HG03378 (cell line): ENCODE data around the gene RASGRF2.

ENCODE experiments used
- ATAC-seq: cut with Tn5 transposase; IDR thresholded peaks from one replicate; pipeline ENCODE4 v1.9.1; 2021; ENCODE audit warnings: mild to moderate bottlenecking, moderate library complexity; ENCODE audit not compliant: unreplicated experiment

Gene RASGRF2

DNA sequence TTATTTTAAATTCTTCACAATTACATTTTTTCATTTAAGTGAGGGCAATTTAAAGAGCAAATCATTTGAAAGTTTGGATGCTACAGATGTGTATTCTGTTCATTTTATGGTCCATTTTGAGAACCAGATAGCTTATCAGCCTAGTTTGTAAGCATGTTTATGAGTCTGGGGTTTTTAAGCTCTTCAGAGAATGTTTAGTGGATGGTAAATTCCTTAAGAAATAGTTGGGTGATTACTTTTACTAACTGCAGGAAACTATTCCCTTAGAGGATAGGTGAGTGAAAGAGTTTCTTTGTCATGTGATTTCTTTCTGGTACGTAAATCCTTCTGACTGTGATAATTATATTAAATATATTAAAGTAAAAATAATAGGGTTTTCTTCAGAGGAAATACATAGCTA, 17.6 kb downstream of the RASGRF2 start:
- ATAC-seq, result no peak

DNA sequence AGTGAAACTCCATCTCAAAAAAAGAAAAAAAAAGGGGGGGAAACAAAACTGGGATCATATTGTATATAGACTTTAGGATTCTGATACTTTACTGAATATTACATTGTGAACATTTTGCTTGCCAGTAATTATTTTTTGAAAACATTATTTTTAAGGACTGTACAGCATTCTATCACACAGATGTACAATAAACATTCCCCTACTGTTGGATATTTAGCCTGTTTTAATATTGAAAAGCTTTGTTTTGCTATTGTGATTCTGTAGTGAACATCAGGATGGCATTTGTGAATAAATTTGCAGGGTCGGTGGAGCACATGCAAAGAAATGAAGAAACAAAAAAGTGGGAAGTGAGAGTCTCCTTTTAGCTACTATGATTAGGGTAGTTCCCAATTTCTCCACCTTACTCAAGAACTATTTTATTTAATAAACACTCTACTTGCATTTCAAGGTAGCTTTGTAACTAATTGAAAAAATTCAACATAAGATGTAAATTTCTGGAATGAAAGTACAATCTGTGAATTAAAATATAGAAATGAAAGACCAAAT, 18.7 kb downstream of the RASGRF2 start:
- no peak for ATAC-seq

DNA sequence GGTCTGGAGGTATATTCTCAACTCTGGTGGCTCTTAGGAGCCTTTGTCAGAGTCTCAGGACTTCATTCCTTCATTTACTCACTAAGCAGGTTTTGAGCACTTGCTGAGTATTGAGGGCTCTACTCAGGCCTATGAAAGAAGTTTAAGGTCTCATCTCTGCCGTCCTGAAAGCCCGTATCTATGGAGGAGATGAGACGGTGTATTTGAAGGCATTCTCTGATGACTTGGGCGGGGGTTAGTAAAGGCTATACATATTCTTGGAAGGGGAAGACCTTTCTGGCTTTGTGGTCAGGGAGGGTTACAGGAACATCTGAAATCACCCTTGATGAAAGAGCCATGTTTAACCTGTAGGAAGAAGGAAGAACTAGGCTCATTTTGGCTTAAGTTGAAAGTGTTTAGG, 21.9 kb downstream of the RASGRF2 start:
- no peak for ATAC-seq

DNA sequence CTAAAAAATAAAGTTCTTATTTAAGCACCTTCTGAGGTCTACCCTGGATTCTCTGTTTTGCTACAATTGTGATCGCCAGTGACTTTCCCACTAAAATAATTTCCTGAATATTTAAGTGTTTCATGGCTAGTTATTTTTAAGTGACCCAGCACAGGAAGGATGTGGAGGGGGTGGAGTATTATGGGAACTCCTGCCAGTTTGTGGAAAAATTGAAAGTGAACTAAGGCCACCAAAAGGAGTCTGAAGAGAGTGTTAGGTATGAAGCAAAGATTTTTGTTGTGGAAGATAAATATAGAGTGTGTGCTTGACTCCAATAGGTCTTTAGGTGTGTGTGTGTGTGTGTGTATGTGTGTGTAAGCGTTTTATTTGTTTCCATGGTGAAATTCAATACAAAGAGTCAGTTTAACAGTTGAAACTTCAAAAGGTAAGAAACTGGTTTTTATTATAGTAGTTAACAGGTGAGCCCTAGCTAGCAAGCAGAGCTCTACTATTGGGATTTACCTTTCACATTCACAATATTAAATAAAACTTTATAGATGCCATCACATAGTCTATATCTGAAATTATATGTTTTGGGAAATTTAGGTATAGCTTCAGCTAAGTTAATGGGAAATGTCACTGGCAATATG, 25.6 kb downstream of the RASGRF2 start:
- ATAC-seq, result no peak

DNA sequence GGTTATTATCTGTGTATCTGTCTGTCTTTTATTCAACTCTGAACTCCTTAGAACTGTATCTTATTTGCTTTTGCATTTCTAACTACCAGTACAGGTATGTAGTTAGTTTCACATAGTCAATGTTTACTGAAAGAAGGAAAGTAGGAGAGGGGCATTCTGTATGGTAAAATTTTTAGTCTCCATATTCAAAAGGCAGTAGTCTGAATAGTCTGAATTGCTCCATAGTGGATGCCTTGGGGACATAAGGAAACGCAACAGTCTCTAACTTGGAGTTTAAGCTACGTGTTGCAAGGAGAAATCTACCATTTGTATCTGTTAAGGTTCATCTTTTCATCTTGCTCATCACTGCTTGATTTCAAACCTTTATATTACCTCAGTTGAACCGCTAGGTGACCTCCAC, 26.2 kb downstream of the RASGRF2 start:
- ATAC-seq, result no peak

DNA sequence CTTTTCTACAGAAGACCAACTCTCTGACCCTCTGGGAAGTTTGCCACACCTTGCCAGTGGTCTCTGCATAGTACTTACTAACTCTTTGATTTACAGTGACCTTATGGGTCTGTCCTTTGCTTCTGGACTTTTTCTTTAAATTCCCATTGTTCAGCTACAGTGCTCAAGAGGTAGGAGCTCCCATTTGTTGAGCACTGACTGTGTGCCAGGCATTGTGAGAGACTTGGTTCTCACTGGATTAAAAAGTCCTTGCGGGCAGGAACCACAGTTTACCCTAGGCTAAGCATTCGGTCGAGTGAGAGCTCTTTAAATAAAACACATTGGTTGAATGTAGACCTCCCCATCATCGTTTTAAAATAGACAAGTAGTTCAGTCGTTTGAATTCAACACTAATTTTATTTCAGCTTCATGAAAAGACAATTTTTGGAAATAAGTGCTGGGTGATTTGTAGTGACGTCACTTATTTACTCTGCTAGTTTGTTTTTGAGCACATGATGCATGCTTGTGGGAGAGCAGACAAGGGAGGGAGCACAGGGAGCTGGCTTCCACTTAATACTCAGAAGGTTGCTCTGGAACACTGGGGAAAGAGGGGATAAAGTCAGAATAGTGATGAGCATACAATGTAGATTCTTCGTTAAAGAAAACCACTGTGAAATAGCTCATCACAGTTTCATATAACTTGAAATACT, 27.1 kb downstream of the RASGRF2 start:
- ATAC-seq, result no peak

DNA sequence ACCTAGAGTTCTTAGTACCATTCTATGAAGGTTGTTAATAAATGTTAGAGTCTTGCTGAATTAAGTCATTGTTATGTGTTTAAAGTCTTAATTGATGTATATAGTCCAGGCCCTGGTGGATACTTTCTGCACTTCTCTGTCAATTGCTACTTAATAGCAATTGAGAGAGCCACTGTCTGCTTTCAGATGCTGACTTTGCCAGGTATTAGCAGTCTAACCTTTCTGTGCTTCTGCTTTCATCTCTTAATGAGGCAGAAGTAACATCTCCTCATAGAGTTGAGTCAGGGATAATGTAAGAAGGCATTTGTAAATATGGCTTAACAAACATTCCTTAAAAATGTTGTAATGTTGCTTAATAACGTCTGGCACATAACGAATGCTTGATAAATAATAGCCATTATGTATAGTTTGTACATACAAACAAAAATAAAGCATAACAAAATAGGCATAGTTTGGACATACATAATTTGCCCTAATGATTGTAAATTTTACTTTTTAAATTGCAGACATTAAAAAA, 28.3 kb downstream of the RASGRF2 start:
- ATAC-seq, result no peak

DNA sequence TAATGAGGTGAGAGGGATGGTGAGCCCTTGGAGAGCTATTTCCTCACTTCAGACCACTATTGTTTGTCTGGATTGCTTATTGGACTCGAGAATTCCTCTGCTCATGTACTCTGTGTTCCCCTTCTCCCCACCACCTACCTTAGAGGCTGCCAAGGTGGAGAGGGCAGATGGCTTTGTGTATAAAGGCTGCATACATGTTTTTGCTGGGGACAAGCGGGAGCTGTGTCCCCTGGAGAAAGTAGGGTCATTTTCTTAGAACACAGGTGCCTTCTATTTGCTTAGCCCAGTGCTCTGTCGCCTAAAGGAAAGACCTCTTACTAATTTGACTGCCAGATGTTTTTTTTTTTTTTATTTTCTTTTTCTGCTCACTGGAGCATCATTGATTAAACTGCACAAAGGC, 29.7 kb downstream of the RASGRF2 start:
- no peak for ATAC-seq

DNA sequence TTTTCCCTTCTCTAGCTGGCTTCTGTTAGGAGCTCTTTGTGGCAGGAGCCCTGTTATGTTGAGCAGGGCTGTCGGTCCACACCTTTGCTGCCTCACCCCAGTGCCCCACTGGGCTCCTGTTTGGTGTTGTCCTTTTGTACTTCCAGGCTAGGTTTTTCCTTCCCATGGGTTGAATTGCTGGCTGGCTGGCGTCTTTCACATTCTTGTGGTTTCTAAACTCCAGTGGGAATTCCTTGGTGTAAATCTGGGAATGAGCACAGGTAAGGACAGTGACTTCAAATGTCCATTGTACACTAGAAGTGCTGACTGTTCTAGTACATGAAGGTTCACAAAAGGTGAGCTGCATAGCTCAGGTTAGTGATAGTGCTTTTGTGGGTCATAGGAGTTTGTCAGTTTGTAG, 30.4 kb downstream of the RASGRF2 start:
- no peak for ATAC-seq

DNA sequence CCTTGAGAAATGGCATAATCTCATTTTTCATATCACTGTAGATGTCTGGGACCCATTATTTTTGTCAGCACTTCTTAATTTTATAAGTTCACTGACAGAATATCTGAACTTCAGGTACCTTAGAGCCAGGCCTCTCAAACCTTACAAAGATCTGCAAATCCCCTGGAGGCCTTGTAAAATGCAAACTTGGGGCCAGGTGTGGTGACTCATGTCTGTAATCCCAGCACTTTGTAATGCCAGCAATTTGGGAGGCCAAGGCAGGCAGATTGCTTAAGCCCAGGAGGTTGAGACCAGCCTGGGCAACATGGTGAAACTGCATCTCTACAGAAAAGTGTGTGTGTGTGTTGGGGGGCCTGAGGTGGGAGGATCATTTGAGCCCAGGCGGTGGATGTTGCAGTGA, 30.8 kb downstream of the RASGRF2 start:
- ATAC-seq, result no peak

DNA sequence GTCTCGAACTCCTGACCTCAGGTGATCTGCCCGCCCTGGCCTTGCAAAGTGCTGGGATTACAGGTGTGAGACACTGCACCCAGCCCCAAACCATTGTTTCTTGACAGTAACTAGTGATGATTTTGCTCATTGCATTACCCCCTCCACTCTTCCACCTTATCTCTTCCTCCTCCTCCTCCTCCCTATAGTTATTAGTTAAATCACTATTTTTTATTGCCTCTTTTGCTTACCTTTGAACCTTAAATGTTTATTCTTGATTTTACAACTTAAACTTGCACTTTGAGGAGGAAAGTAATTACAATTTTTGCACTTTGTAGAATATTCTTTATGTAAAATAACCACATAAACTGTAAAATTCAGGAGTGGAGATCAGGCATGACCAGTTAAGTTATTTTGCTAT, 35.7 kb downstream of the RASGRF2 start:
- ATAC-seq, result no peak

DNA sequence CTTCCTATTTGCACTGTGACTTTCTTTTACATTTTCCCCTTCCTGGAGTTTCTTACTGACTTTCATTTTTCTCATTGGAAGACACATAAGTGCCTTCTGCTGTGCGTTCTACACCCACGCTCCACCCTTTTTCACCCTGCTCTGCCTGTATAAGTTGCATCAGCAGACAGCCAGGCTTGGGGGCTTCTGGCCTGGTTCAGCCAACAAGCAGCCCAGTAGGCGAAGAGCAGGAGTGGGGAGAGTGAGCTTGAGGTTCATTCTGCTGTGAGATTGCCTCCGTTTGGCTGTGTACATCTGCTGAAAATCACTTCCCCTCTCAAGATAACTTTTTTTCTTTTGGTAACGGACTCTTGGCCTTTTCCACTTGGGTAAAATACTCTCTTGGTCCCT, 38.4 kb downstream of the RASGRF2 start:
- no peak for ATAC-seq

DNA sequence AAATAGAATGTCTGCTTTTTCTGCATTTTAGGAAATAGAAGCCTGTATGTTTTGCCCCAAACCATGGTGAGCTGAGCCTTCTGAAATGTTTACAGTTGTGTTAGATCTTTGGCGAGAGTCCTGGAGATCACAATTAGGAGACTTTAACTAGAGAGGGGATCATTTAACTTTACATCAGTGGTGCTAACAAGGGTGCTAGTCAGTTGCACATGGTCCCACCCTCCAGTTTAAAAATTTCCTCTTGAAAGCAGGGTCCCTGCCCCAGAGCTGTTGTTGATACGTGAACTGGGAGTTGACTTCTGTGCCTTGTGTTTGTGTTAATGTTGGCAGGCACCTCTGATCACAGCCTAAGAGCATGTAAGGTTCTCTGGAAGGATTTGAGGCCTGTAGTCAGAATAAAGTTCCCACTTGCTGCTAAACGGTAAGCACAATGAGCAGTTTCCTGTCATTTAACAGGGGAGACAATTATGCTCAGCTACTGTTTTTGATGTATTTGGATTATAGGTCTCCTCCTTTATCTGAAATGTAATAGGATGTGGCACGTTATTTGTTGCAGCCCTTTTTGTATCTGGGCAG, 43.7 kb downstream of the RASGRF2 start:
- no peak for ATAC-seq

DNA sequence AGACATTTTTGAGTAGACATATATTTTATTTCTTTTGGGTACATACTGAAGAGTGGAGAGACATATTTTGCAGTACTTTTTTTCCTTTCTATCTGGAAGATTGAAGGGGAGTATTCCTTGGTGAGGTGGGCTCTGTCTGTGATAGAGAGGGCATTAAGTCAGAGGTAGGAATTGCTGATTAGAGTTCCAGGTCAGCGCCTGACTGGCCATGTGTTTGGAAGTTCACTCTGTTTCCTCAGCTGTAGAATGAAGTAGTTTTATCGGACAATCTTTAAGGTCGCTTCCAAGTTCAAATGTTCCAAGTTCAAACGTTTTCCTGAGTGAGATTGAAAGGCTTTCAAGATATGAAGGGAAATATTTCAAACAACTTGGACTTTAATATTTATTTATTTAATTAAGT, 45.5 kb downstream of the RASGRF2 start:
- no peak for ATAC-seq

DNA sequence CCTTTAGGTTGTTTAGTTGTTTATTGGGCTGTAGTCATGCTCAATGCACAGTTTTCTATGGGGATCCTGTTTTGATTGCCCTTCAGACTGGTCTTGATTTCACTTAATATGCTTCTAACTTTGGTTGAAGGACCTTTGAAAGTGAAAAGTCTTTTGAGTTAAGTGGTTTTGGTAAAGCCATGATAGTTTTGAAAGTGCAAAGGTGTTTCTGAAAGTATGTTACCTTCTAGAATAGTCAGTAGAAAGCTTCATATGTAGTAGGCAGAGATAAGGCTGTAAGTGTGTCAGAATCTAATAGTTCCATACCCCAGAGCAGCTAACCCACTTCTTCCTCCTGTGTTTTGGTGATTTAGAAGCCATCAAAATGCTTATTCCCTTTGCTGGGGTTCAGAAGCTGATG, 46.1 kb downstream of the RASGRF2 start:
- no peak for ATAC-seq

DNA sequence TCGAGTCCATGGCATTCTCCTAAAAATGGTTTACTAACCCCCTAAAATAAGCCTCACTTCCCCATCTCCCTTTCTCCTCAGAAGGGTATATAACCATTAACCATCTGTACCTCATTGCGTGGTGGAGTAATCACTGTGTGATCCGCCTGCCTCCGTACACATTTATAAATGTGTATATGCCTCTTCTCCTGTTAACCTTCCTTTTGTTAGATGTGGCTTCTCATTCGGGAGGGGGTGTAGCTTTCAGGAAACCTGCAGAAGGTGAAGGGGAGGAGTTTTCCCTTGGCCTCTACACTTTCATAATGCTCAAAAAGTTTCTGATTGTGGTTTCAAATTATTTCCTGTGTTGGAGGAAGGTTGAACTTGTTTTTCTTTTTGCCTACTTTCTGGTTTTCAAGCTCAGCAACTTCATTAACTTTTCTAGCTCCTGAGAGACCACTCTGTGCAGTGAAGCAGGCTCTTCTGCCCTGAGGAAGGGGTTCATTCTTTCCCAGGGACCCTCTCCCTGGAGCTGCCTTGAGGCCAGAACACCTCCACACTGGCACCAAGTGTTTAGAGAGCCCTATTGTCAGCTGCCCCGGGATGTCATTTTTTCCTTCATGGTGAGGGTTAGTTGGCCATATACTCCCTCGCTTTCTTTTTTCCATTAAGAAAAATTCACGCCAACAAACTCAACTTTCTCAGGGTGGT, 46.9 kb downstream of the RASGRF2 start:
- ATAC-seq, result no peak

DNA sequence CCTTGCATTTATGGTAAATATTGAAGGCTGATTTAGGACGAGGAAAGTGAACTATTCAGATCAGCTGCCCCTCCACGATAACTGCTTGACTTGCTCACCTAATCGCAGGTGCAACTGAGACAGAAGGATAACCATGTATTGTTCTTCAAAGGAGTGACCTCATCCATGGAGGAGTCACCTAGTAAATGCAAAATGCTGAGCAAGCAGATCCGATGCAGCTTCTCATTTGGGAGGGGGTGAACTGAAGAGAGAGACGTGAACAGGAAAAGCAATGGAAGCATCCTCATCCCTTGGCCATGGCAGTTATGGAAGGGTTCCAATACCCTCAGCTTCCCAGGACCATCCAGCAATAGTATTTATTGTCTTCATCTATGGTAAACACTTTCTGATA, 47.5 kb downstream of the RASGRF2 start:
- ATAC-seq, result no peak

DNA sequence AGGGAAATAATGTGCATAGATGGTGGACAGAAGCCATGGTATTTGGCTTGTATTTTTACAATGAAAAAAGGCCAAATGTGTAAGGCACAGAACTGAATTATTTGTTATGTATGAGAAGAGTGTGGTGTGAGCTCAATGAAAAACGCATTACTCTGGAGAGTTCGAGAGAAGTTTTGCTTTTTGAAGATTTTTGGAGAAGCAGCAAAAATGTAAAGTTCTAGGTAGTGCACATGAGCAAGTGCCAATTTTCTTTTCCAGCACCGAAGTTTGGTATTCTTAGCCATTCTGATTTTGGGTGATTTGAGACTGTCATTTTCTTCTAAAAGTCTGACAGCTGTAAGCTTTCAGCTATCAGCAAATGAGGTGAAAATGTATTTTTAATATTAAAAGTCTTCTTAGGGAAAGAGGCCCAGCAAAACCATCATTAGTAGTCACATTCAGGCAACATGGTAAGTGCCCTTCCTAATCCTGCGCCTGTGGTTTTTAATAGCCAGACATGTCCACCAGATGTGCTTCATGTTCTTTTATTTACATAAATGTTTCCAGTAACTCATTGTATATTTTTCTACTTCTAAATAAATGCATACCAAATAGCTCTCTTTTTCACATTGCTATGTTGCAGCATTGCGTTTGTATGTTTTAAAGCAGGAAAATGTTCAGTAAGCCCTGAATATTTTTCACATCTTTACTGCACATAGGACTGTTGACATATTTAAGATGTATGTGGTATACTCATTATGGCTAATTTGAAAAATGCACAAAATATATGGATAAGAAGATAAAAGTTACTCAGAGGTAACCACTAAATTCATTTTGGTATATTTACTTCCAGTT, 50.4 kb downstream of the RASGRF2 start:
- no peak for ATAC-seq

DNA sequence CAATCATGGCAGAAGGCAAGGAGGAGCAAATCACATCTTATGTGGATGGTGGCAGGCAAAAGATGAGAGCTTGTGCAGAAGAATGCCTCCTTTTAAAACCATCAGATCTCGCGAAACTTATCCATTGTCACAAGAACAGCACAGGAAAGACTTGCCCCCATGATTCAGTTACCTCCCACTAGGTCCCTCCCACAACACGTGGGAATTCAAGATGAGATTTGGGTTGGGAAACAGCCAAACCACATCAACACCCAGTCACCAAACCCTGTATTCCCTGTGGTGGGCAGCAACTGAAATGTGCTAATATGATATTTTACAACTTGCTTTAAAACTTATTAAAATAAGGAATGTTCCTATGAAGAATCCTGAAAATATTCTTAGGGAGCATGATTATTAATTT, 54.2 kb downstream of the RASGRF2 start:
- ATAC-seq, result no peak

DNA sequence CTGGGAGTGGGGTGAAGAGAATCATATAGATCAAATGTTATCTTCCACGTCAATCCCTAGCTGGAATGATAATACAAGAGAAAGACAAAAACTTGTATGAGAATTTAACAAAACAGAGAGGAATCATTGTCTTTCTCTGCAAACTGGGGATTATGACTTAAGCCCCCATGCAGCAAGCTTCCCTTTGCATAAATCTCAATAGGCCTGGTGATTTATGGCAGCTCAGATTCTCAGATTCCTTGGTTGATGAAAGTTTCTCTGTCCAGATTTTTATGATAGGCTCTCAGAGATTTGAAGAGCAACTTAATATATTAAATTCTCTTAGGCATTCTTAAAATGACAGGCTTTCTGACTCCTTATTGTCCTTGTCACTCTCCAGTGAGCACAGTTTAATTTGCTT, 56.0 kb downstream of the RASGRF2 start:
- ATAC-seq, result no peak

DNA sequence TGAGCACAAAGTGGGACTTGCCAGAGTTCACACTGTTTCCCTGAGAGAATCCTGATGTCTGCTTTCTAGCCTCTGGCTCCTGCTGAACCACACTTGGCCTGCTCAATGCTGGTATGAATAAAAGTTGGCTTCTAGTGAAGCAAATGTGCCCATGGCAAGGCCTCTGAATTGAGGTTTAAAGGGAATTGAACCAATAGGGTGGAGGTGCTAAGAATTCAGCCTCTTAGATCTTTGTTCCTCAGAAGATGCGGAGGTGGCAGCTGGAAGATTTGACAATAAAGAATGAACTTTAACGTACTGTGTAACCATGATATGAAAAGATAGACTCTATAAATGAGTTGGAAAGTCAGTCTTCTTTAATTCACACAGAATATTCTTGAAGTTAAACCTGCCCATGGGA, 57.2 kb downstream of the RASGRF2 start:
- ATAC-seq, result no peak
